ENCODE data around the gene WDR62.
A peak's percentile ranks its signal among the peaks of the same experiment; 100 is the strongest.

The WDR62 gene

DNA sequence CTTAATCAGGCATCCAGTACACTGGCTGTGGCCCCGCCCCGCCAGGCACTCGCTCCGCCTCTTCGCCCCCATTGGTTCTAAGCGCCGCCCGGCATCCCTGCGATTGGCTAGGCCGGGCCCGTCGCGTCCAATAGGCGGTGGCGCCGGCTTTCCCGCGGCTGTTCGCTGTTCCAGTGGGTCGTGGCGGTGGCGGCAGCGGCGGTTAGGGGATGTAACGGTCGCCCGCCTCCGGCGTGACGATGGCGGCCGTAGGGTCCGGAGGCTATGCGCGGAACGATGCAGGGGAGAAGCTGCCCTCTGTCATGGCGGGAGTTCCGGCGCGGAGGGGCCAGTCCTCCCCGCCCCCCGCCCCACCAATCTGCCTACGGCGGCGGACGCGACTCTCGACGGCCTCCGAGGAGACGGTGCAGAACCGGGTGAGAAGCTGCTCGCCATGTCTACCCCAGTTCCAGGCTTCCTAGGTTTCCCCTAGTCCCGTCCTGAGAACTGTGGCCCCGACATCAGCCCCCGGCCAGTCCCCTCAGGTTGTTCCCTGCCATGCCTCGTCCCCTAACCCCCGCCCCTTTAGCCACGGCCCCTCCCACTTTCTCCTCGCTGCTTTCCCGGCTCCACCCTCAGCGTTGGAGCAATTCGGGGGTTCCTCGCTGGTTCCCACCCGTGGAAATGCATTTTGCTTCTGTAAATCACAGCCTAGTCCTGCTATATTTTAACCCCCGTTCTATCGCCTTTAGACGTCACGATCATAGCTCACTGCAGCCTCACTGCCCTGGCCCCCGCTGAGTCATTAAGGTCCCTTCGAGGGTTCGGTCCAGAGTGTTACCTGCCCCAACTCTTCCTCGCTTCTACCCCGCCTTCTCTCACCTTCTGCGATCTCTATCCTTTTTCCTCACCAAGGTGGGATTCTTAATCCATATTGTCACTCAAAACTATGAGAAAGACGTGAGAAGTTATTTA is at the start of gene WDR62:
TSS of gene WDR62 (plus strand) at position 165 of the 954 bp plus-strand sequence. CDS start at position 240, 75 bp downstream.
- DNase-seq: peak; percentile 98

DNA sequence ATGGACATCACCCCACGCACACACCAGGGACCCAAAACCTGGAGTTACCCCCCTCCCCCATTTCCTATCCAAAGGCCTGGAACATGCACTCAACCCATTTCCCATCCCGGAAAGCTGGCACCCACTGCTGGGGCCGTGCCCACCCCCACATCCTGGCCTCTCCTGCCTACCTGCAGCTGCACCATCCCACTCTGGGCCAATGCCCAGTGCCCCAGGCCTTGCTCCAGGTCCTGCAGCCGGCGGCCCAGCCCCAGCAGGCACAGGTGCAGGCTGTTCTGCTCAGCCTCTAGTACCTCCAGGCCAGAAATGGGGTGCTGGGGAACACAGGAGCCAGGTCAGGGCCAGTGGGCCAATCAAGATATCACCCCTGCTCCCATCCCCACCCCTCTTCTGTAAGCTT is 47.7 kb upstream of the WDR62 start:
- DNase-seq: no peak

DNA sequence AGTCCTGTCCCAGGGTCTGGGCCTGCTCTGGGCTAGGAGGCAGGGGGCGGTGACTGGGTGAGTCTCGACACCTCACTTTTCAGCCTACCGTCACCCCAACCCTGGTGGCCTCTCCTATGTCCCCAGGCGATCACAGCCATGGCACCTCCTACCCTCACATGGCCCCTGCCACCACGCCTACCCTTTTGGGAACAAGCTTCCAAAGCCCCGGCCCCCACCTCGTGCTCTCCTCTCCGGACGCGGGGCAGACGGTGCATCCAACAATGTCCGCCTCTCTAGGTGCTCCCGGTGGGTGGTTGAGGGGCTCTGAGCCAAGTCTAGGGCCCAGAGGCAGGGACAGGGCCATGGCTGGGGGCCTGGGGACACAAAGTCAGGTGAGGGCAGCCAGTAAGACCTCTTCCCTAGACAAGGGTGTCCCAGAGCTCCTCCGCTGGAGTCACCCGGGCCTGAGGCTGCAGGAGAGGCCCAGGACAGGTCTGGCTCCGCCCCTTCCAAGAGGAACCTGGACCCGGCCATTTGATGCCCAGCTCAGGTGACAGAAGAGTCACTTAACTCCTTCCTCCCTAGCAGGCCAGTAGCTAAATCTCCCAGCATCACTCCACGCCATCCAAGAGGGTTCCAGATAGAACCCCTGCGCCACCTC is 46.2 kb upstream of the WDR62 start, which contains the start of gene SYNE4:
TSS of gene SYNE4 (minus strand) at position 478 of the 643 bp plus-strand sequence. CDS start at position 346, 132 bp downstream.
- DNase-seq: peak; percentile 85

DNA sequence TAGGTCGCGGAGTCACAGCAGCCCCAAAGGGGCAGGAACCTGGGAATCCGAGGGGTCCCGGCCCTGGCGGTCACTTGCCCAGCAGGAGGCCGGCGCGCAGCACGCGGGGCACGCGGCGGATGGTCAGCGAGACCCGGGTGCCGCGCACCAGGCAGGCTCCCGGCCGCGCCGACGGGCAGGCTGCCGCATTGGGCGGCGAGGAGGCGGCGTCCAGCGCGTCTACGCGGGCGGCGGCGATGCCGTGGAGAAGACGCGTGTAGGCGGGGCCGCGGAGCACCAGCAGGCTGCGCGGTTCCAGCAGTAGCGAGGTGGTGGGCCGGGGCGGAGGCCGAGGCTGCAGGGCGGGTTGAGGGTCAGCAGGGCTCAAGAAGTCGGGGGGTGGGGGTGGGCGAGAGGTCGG is 45.5 kb upstream of the WDR62 start:
- DNase-seq: peak; percentile 46

DNA sequence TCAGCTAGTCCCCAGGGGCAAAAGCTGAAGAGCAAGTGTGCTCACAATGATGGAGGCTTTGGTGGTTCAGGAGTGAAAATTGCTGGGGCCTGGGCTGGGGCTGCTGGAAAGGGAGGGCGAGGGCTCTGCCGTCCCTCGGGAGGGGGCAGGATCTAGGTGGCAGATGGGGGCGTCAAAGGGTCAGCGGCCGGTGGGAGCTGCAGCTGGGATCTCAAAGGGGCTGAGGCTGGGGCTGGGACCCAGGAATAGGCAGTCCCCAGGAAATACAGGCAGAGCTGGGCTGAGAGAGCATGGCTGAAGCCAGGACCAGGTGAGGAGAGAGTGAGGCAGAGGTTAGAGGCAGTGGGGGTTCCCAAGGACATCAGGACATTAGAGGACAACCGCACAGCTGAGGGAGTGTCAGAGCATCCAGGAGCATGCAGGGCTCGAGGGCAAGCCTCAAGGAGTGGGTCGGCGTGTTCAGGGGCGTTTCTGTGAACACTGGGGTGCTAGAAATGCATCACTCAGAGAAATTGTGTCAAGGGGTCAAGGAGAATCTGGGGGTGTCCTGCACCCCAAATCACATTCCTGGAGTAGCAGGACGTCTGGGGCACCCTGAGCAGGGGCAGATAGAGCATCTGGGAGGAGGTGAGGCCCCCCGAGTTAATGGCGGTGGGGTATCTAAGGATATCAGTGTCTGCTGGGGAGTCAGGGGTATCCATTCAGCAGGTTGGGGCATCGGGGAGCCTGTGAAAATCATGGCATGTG is 44.9 kb upstream of the WDR62 start:
- DNase-seq: peak; percentile 46

DNA sequence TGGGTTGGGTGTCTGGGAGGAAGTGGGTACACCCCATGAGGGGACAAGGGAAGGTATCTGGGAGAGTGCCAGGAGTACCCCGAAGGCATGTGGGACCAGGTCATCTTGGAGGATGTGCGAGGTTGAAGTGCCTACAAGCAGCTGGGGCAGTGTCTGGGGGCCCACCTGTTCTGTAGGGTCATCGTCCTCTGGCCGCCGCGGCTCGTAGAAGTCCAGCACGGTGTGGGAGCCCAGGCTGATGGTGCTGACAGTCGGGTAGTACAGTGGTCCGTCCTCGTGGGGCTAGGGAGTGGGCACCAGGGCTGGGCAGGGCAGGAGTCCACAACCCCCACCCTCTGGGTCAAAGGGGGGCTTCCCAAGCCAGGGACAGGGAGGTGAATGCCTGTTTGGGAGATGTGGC is 44.3 kb upstream of the WDR62 start:
- no peak for DNase-seq

DNA sequence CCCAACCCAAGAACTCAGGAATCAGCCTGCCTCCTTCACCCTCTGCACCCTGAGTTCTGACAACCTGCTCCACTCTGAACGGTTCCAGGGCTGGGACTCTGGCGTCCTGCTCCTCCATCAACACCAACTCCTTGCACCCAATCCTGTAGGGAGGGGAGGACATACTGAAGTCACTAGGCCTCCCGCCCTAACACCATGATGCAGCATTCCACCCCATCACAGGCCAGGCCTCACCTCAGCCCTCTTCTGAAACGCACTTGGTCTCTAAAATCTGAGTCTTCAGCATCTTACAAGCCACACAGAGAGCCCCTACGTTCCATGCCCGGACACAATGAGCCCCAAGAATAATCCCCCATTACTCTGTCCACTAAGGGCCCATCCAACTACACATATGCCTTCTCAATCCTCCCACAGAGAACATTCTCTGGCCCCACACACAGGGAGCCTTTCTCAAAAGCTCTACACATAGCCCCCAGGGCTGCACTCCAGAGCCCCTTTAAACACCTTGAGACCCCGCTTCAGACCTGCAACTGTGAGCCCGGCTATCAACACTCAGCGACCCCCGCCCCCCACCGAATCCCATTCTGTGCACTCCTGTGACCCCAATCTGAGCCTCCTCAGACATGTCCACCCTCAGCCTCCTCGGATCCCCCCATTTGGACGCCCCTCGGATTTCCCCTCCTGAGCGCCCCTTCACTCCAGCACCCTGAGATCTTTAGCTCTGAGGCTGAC is 41.3 kb upstream of the WDR62 start:
- DNase-seq: no peak

DNA sequence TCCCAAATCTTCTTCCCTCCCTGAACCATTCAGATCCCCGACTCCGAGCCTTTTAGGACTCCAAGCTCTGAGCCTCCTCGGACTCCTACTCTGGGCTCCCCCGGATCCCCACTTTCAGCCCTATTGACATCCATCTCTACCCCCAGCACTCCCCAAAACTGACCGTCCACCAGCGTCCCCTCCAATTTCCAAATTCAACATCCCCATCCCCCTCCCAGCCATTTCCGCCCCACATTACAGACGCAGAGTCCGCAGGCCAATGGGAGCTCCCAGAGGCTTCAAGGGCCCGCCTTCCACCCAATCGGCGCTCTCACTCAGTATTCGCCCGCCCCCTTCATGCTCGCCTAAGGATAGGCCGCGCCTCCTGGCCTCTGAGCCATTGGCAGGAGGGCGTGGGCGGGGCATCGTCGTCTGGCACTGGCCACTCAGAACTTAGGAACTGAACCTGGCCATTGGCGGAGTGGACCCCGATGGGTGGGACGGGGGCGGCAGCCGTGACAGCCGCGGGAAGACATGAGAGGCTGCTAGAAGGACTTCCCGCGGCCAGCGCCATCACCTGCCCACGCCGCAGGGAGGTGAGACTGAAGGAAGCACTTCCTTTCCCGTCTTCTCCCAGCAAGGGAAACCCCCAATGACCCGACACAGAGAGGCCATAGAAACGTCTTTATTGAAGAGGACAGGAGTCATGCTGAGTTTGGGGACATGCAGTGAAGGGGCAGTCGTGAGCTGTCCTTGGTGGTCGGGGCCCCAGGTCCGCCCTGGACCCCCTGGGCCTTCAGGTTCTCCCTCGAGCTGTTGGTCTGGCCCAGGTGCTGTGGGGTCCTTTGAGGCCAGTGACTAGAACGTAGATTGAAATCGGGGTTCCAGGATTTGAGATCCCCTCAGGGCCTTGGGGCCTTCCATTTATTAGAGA is 40.4 kb upstream of the WDR62 start, which contains the start of gene ALKBH6:
TSS of gene ALKBH6 (minus strand) at position 202 of the 913 bp plus-strand sequence. CDS start 816 bp downstream, outside the sequence.
- peak; percentile 99 for DNase-seq

DNA sequence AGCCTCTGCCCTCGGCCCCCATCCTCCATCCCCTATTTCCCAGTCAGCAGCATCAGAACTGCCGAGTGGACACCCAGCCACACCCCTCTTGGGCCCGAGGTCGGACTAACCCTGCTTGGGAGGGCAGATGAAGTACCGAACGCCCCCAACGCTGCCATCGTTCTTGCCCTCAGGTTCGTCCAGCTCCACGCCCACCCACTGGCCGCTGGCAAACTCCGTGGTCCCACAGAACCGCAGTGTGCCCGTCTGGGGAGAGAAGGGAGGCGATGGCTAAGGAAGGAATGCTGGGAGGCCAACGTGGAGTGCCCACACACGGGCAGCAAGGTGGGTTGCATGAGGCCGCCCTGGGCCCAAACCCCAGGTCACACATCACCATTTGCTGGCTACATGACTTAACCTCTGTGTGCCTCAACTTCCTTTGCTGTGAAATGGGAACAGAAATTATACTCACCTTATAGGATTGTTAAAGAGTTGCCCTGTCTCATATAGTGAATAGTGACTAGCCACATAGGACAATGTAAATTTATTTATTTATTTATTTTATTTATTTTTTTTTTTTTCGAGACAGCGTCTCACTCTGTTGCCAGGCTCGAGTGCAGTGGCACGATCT is 35.5 kb upstream of the WDR62 start:
- no peak for DNase-seq

DNA sequence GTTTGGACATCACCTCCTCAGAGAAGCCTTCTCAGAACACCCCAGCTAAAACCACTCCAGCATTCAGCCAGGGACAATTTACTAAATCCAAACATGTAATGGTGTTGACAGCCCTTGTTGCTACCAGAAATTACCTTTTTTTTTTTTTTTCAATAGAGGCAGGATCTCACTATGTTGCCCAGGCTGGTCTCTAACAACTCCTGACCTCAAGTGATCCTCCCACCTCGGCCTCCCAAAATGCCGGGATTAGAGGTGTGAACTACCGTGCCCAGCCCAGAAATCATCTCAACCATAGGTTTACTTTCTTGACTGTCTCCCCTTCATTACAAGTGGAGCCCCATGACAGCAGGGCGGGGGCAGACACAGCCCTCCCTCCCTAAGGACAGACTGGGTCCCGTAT is 31.3 kb upstream of the WDR62 start:
- no peak for DNase-seq

DNA sequence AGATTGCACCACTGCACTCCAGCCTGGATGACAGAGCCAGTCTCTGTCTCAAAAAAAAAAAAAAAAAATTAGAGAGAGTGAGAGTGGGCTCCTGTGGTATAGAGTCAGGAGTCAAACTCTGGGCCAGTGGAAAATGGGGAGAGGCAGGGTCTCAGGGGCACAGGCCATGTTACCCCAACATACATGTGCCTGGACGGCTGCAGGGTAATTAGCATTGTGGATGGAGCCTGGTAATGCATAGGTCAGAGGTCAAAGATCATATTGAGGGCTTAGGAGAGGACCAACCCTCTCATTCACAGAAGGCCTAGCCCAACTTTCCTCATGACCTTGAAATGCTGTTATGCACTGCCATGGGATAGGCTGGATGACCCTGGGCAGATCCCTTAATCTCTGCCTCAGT is 29.2 kb upstream of the WDR62 start:
- no peak for DNase-seq

DNA sequence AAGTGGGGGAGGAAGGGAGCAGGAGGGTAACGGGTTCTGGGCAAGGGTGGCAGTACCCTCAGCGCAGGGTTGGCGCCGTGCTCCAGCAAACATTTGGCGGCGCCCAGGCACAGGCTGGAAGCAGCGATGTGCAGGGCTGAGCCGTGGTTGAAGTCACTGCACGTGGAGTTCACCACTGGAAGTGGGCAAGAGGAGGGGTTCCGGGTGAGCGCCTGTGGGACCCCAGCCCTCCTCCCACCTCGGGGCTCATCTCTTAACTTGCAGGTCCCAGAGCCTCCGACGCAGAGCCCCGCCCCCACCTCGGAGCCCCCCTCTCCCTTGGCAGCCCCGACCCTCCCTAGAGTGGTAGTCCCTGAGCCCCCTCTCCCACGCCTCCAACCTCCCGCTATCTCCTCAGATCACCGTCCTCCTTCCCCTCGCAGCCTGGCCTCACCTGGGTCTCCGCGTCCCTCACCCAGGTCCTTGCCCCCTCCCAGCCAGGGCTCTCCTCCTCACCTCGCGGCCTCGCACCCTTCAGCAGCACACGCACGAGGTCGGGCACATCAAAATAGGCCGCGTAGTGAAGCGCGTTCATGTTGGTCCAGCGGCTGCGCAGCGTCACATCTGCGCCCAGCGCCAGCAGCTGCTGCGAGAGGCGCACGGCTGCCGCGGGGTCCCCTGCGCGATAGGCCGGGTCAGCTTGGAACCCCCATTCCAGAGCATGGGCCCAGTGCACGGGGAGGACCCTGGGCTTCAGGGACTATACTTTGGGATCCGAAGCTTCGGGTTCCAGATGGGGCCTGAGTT is 28.4 kb upstream of the WDR62 start:
- no peak for DNase-seq

DNA sequence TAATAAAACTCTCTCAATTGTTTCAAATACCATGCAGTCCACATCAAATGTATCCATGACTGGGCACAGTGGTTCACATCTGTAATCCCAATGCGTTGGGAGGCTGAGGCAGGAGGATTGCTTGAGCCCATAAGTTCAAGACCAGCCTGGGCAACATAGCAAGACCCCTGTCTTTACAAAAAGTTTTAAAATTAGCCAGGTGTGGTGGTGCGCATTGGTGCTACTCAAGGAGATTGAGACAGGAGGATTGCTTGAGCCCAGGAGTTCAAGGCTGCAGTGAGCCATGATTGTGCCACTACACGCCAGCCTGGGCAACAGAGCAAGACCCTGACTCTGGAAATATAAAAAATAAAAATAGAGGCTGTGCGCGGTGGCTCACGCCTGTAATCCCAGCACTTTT is 27.0 kb upstream of the WDR62 start:
- no peak for DNase-seq

DNA sequence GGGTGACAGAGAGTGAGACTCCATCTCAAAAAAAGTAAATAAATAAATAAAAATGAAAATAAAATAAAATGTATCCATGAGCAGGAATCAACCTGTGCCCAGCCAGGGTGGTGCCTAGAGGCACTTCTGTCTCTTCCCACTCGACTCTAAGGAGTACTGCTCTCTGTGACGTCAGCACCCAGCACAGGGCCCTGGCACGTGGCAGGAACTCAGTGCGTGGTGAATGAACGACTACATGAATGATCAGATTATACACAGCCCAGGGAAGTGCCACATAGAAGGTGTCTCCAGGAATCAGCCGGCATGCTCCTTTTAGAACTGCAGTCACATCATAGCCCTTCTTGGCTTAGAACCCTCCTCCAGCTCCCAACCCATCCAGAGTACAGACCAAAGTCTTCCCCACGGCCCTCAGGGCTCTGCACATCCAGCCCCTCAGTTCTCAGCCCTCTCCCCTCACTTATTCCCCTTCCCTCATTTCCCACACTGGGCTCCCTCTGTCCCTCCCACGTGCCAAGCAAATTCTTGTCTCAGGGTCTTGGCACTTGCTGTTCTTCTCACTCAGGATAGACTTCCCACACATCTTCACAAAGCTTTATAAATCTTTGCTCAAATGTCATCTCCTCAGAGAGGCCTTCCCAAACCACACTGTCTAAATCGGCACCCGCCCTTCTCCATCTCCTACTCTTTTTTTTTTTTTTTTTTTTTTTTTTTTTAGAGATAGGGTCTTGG is 26.2 kb upstream of the WDR62 start:
- DNase-seq: no peak

DNA sequence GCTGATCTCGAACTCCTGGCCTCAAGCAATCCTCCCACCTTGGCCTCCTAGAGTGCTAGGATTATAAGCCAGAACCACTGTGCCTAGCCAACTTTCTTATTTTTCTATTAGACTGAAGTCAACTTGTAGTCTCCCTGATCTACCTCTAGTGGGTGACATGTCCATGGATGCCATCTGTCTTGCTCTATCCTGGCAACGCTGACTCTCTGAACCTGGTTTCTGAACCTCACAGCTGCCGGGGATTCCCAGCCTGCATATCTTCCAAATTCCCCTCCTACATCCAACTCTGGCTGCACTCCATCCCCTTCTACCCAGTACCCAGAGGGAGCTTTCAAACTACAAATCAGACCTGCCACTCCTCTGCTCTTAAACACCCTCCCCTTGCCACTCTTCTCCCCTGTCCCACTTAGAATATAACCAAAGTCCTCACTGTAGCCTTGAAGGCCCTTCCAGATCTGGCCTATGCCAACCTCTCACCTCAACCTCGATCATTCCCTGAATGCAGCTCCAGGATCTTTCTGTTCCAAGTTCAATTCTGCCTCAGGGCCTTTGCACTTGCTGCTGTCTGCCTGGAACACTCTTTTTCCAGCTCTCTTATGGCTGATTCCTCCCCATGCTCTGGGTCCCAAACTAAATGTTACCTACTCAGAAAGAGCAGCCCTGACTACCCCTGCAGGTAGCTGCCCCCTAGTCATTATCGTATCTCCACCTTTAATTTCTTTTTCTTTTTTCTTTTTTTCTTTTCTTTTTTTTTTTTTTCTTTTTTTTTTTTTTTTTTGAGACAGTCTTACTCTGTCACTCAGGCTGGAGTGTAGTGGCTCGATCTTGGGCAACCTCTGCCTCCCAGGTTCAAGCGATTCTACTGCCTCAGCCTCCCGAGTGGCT is 24.2 kb upstream of the WDR62 start:
- DNase-seq: no peak

DNA sequence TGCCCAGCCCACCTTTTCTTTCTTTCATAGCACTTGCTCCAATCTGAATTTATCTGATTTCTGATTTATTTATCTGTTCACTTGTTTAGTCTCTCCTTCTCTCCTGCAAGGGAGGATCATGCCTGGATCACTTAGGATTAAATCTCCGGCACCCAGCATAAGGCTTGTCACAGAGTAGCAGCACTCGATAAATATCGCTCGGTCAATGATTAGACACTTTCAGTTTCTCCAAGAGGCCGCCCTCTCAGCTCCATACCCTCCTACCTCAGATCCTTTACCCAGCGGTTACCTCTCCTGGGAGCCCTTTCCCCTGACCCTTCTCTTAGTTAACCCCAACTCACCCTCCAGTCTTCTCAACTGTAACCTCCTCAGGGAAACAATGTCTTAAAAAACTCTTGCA is 23.4 kb upstream of the WDR62 start:
- no peak for DNase-seq

DNA sequence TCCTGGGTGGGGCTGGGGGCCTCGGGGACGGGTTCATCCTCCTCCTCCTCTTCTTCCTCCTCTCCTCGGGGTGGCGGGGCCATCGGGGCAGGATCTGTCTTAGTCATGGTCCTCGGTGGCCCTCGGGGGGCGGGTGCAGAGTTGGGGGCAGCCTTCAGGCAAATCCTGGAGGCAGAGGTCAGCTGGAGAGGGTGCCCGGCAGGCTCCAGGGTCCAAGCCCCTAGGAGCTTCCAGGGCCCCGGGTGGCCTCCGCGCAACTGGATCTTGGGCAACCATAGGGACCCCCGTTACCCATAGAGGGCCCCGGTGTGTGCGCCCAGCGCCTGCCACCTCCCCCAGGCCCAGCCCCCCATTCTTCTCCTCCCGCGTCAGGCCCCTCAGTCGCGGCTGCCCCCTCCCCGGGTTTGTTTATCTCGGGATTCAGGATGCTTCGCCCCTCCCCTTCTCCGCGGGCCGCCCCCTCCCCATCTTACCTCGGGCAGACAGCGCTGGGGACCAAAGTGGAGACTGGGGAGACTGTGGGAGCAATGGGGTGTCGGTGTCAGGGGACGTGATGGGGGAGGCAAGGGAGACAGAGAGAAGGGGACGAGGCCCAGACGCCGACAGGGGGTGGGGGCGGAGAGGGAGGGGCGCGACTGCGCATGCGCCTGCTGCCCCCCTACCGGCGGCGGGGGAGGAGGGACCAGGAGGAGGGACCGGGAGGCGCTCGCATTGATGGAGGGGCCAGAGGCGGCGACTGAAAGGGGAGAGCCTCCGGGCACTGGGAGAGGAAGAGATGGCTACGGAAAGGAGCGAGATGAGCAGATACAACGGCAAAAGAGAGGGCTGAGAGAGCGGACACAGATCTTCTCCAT is 22.2 kb upstream of the WDR62 start, which contains the start of gene CLIP3:
TSS of gene CLIP3 (minus strand) at position 623 of the 854 bp plus-strand sequence. CDS start at position 107, 516 bp downstream.
- DNase-seq: peak; percentile 67
